Central memory CD8-positive, alpha-beta T cell (primary cell): Measurements from ENCODE around the gene KIF26A.

ENCODE experiments used
- ATAC-seq: fragments of 150-1000 bp; cut with Tn5 transposase; replicated peaks from 2 replicates; pipeline ENCODE4 v1.10.0; 2022; ENCODE audit warnings: mild to moderate bottlenecking, moderate FRiP score, moderate number of reproducible peaks; ENCODE audit not compliant: poor library complexity, severe bottlenecking; ENCODE audit errors: extremely low read depth
- DNase-seq, 2 donors: peaks; one replicate each; pipeline ENCODE4 v3.0.0; 2021; ENCODE audit warnings: low spot score in 2 of 2
- H3K27ac Mint-ChIP-seq: one replicate; pipeline ENCODE4 v1.8.0; 2022; ENCODE audit warnings: low read depth, mild to moderate bottlenecking, moderate library complexity, mixed read lengths
- H3K27me3 Mint-ChIP-seq: one replicate; pipeline ENCODE4 v1.8.0; 2022; ENCODE audit warnings: mixed read lengths
- H3K36me3 Mint-ChIP-seq: one replicate; pipeline ENCODE4 v1.8.0; 2022; ENCODE audit warnings: mild to moderate bottlenecking, moderate library complexity, mixed read lengths; ENCODE audit not compliant: insufficient read depth
- H3K4me1 Mint-ChIP-seq: one replicate; pipeline ENCODE4 v1.8.0; 2022; ENCODE audit warnings: mixed read lengths
- H3K4me3 Mint-ChIP-seq: one replicate; pipeline ENCODE4 v1.8.0; 2022; ENCODE audit warnings: mild to moderate bottlenecking, moderate library complexity, mixed read lengths
- H3K9me3 Mint-ChIP-seq: one replicate; pipeline ENCODE4 v1.8.0; 2022; ENCODE audit warnings: mixed read lengths

The KIF26A gene

DNA sequence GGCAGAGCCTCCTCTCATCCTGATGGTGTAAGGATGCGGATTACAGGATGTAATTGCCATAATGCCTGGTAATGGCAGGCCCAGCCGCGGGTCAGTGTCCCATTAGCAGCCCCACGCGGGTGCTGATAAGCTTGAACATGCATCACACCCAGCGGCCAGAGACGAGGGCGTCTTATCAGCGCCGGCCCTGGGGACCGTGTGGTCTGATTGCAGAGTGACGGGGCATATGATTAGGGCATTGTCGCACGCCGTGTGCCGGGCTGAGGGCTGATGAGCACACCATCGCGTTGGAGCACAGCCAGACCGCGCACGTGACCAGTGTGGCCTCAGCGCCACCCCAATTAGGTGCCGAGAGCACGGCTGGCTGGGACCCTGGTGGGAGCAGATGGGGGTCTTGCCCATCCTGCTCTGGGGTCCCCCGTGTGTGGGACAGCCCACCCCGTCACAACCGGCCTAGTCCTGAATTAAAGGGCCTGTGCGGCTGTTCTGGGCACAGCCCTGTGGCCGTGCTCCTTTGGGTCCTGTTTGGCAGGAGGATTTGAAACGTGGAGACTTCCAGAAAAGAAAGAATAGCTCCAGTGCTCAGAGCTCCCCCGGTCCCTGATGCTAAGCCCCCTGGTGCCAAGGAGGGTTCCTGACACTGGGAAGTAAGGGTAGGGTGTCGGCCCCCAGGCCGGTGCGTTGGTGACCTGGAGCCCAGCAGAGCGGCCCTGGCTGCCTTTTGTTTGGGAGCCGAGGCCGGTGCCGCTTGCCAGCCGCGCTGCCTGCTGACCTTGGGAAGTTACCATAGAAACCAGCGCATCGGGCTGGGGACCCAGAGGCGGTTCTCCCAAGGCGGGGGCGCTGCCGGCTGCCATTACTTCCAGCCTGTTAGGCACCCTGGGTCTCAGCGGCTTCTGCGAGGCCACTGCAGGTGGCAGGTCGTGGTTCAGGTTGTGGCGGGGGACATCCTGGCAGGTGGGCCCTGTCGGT is 20.7 kb downstream of the KIF26A start:
- H3K36me3 Mint-ChIP-seq = no peaks in the 10 kb centered on the region
- no peak overlapping the region for H3K4me3 Mint-ChIP-seq
- no peaks in the 10 kb centered on the region for H3K9me3 Mint-ChIP-seq
- H3K27ac Mint-ChIP-seq = no peak overlapping the region
- DNase-seq = no peak
- H3K4me1 Mint-ChIP-seq = no peaks in the 10 kb centered on the region
- ATAC-seq = no peak
- H3K27me3 Mint-ChIP-seq = no peaks in the 10 kb centered on the region

DNA sequence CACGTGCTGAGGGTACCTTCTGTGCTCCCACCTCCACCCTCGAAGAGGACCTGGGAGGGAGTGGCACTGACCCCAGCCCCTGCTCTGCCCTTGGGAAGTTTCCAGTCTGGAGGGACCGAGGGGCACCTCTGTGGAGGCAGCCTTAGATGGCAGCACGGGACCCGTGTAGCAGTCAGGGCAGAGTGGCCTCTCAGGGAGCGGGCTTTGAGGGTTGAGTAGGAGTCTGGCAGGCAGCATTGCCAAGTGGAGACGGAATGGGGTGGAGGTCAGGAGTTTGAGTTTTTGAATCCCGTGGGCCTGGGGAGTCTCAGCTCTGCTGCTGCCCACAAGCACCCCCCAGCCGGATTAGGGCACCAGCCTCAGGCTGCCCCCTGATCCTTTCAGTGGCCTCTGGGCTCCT is 21.6 kb downstream of the KIF26A start:
- Mint-ChIP-seq H3K9me3 (no peaks in the 10 kb centered on the region), H3K27ac (peak overlapping the region; percentile 81), H3K27me3 (no peaks in the 10 kb centered on the region), H3K4me1 (no peaks in the 10 kb centered on the region), H3K4me3 (no peak overlapping the region), H3K36me3 (no peaks in the 10 kb centered on the region)
- no peak for ATAC-seq
- no peak for DNase-seq

- H3K4me1 Mint-ChIP-seq = no peaks in the 10 kb centered on the region
- H3K27me3 Mint-ChIP-seq = no peaks in the 10 kb centered on the region
- H3K27ac Mint-ChIP-seq = no peak overlapping the region
- no peak for ATAC-seq
- DNase-seq = no peak
- H3K4me3 Mint-ChIP-seq = no peak overlapping the region
- H3K36me3 Mint-ChIP-seq = no peaks in the 10 kb centered on the region
- no peaks in the 10 kb centered on the region for H3K9me3 Mint-ChIP-seq
Measured at GRCh38 chr14:104161602-104162367, 23.4 kb downstream of the KIF26A start.

GRCh38 chr14:104162495-104162894 is 24.1 kb downstream of the KIF26A start:
- Mint-ChIP-seq H3K27me3 (no peaks in the 10 kb centered on the region), H3K4me1 (no peaks in the 10 kb centered on the region), H3K27ac (no peak overlapping the region), H3K9me3 (no peaks in the 10 kb centered on the region), H3K36me3 (no peaks in the 10 kb centered on the region), H3K4me3 (no peak overlapping the region)
- DNase-seq (no peak), ATAC-seq (no peak)

GRCh38 chr14:104163541-104163940 is 25.2 kb downstream of the KIF26A start:
- DNase-seq (no peak), ATAC-seq (no peak)
- no peaks in the 10 kb centered on the region for H3K9me3 Mint-ChIP-seq
- no peaks in the 10 kb centered on the region for H3K36me3 Mint-ChIP-seq
- H3K4me3 Mint-ChIP-seq = no peak overlapping the region
- no peaks in the 10 kb centered on the region for H3K4me1 Mint-ChIP-seq
- no peak overlapping the region for H3K27ac Mint-ChIP-seq
- H3K27me3 Mint-ChIP-seq = no peaks in the 10 kb centered on the region

DNA sequence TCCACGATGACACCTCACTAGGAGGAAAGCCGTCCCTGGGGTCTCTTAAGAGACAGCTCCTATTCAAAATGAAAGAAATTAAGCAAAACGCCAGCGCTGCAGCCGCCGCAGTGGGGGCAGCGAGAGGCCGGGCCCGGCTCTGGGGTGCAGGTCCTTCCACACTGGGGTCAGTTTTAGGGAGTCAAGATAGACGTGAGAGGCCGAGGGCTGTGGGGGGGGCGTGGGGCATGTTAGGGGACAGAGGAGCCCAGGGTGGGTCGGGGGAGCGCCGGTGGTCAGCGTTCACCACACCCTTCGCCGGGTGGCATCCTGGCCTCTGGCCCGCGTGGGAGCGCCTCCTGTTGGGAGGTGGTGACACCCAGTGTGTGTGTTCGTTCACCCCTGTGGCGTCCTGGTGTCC is 25.7 kb downstream of the KIF26A start:
- no peaks in the 10 kb centered on the region for H3K27me3 Mint-ChIP-seq

GRCh38 chr14:104164512-104164911 is 26.1 kb downstream of the KIF26A start:
- H3K27me3 Mint-ChIP-seq = no peaks in the 10 kb centered on the region
- no peaks in the 10 kb centered on the region for H3K36me3 Mint-ChIP-seq
- H3K4me3 Mint-ChIP-seq = no peak overlapping the region
- no peak overlapping the region for H3K27ac Mint-ChIP-seq
- DNase-seq (no peak), ATAC-seq (no peak)
- no peaks in the 10 kb centered on the region for H3K4me1 Mint-ChIP-seq
- no peaks in the 10 kb centered on the region for H3K9me3 Mint-ChIP-seq

More for the DNA sequence above, 25.7 kb downstream of the KIF26A start:
- DNase-seq = no peak
- H3K9me3 Mint-ChIP-seq = no peaks in the 10 kb centered on the region
- no peaks in the 10 kb centered on the region for H3K36me3 Mint-ChIP-seq
- no peak overlapping the region for H3K4me3 Mint-ChIP-seq
- no peaks in the 10 kb centered on the region for H3K4me1 Mint-ChIP-seq
- ATAC-seq = no peak
- no peak overlapping the region for H3K27ac Mint-ChIP-seq

DNA sequence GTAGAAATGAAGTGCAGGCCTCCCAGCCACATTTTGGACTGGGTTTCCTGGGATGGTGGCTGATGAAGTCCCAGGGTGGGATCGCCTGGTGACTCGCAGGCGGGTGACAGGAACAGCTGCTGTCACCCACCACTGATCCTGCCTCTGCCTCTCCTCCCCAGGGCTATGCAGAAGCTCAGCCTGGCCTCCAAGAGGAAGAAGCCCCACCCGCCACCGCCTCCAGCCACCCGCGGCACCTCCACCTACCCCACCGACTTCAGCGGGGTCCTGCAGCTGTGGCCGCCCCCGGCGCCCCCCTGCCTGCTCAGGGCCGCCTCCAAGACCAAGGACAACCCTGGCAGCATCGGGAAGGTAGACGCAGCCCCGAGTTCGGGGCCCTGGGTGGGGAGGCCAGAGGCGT is 28.3 kb downstream of the KIF26A start:
- Mint-ChIP-seq H3K4me1 (no peaks in the 10 kb centered on the region), H3K27me3 (no peaks in the 10 kb centered on the region), H3K36me3 (no peaks in the 10 kb centered on the region), H3K9me3 (no peaks in the 10 kb centered on the region), H3K4me3 (no peak overlapping the region), H3K27ac (no peak overlapping the region)
- ATAC-seq (no peak), DNase-seq (no peak)

- H3K4me3 Mint-ChIP-seq = no peak overlapping the region
- DNase-seq (no peak), ATAC-seq (no peak)
- no peaks in the 10 kb centered on the region for H3K36me3 Mint-ChIP-seq
- no peak overlapping the region for H3K27ac Mint-ChIP-seq
- no peaks in the 10 kb centered on the region for H3K4me1 Mint-ChIP-seq
- H3K27me3 Mint-ChIP-seq = no peaks in the 10 kb centered on the region
- H3K9me3 Mint-ChIP-seq = no peaks in the 10 kb centered on the region
Measured at GRCh38 chr14:104168603-104169002, 30.2 kb downstream of the KIF26A start.

DNA sequence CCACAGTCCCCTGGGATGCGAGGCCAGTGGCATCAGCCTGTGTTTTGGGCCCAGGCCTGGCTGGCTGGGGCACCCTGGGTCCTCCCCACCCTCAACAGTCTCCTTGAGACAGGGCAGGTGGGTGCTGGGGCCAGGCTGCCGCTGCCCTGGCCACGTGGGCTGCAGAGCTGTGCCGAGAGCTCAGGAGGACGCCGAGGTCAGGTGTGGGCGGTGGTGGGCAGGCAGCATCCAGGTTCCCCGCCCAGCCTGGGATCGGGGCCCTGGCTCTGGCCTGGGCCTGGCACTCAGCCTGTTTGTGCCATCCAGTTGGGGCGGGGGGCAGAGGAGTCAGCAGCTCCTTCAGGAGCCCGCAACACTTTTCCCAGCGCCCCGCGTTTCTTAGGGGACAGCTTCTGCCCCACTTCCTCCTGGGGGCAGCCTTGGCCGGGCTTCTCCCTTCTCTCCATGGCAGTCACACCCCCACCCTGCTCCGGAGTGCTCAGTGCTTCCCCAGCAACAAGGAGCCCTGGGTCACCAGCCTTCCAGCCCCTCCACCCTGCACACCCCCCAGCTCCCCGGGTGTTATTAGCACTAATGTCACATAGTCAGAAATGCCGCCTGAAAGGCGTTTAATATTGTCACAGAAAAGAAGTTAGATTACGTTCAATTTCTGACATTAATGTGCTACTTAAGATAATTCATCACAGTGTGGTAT is 30.8 kb downstream of the KIF26A start:
- Mint-ChIP-seq H3K4me3 (no peak overlapping the region), H3K27me3 (no peaks in the 10 kb centered on the region), H3K27ac (no peak overlapping the region), H3K4me1 (no peaks in the 10 kb centered on the region), H3K36me3 (no peaks in the 10 kb centered on the region), H3K9me3 (no peaks in the 10 kb centered on the region)
- DNase-seq = no peak
- no peak for ATAC-seq

DNA sequence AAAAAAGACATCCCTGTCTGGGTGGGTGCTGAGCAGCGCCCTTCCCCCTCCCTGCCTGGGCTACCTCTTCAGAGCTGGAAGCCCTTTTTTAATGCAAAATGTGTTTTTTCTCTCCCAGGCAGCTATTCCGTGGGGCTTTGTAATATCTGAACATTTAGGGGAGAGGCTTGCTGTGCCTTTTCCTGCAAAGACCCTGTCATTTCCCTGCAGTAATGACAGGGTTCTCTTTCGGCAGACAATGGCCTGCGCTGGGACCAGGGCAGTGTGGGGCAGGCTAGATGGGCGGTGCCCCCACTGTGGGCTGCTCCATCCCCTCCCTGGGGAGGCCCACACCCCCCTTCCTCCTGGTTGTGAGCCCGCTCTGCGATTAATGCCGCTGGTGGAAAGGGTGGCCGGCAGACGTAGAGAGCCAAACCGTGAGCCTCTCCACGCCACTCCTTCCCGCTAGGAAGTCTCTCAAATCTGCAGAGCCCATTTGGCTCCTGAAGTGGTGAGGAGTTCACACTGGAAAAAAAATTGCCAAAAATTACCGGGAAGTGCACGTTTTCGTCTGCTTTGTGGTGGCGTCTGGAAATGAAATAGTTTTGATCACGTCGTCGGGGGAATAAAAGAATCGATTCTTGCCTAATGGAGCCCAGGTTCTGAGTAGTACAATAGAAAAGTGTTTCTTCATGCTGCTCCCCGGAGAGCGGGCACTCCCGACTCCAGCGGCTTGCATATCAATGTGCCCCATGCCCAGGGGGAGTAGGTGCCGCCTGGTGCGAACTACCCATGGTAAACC is 31.5 kb downstream of the KIF26A start:
- Mint-ChIP-seq H3K4me1 (no peaks in the 10 kb centered on the region), H3K36me3 (no peaks in the 10 kb centered on the region), H3K9me3 (no peaks in the 10 kb centered on the region), H3K27me3 (no peaks in the 10 kb centered on the region), H3K27ac (no peak overlapping the region), H3K4me3 (no peak overlapping the region)
- DNase-seq = no peak
- ATAC-seq = no peak
